WTC11 (cell line): ENCODE measurements around the gene CHST15. TPM values are rescaled to one million over a fixed set of nuclear protein-coding genes. Genes with fewer than 3 reads are reported as not detected.
A peak's percentile ranks its signal among the peaks of the same experiment; 100 is the strongest.

Source experiments
- ATAC-seq: fragments of 200-7000 bp; cut with Tn5 transposase; 2 replicates; pipeline ENCODE4 v1.10.0; 2021; ENCODE audit warnings: mild to moderate bottlenecking, moderate library complexity
- CTCF ChIA-PET: fragments of 300-600 bp; sonication (Branson Sonifier 250); formaldehyde crosslinking; loops from one replicate; lab custom pipeline; 2021; ENCODE audit warnings: antibody characterized with exemption; lab: Charles Lee
- POLR2A ChIA-PET: fragments of 350-600 bp; sonication (Branson Sonifier 250); formaldehyde crosslinking; loops from one replicate; lab custom pipeline; 2021; ENCODE audit warnings: antibody characterized with exemption; lab: Charles Lee
- DNase-seq: peaks from one replicate; pipeline ENCODE4 v3.0.0; 2021; ENCODE audit warnings: low spot score
- H3K27ac Mint-ChIP-seq: 2 replicates; pipeline ENCODE4 v1.8.0; 2021; ENCODE audit warnings: mixed read lengths
- H3K27me3 Mint-ChIP-seq: 2 replicates; pipeline ENCODE4 v1.8.0; 2021; ENCODE audit warnings: low read depth, mild to moderate bottlenecking, moderate library complexity, mixed read lengths
- H3K36me3 Mint-ChIP-seq: 2 replicates; pipeline ENCODE4 v1.8.0; 2021; ENCODE audit warnings: mixed read lengths
- H3K4me1 Mint-ChIP-seq: 2 replicates; pipeline ENCODE4 v1.8.0; 2022; ENCODE audit warnings: mixed read lengths
- H3K4me3 Mint-ChIP-seq: 2 replicates; pipeline ENCODE4 v1.8.0; 2021; ENCODE audit warnings: mild to moderate bottlenecking, moderate library complexity, mixed read lengths
- H3K9me3 Mint-ChIP-seq: 2 replicates; pipeline ENCODE4 v1.8.0; 2021; ENCODE audit warnings: mixed read lengths
- CREB1 ChIP-seq: sonication (generic); formaldehyde crosslinking; IDR thresholded peaks from 2 replicates; pipeline ENCODE4 v1.8.0; 2023; ENCODE audit warnings: mild to moderate bottlenecking, missing genetic modification reagents
- FOXK1 ChIP-seq: sonication (generic); formaldehyde crosslinking; IDR thresholded peaks from 2 replicates; pipeline ENCODE4 v1.8.0; 2022; ENCODE audit warnings: mild to moderate bottlenecking, moderate library complexity, missing genetic modification reagents
- FOXP4 ChIP-seq: sonication (generic); formaldehyde crosslinking; IDR thresholded peaks from 2 replicates; pipeline ENCODE4 v1.8.0; 2022; ENCODE audit warnings: mild to moderate bottlenecking, missing genetic modification reagents
- NR3C1 ChIP-seq: sonication (generic); formaldehyde crosslinking; conservative IDR thresholded peaks from 2 replicates; pipeline ENCODE4 v1.8.1; 2023; ENCODE audit warnings: low read depth, mild to moderate bottlenecking, missing genetic modification reagents
- PRDM15 ChIP-seq: sonication (generic); formaldehyde crosslinking; IDR thresholded peaks from 2 replicates; pipeline ENCODE4 v1.8.0; 2022; ENCODE audit warnings: missing genetic modification reagents
- RELA ChIP-seq: sonication (generic); formaldehyde crosslinking; IDR thresholded peaks from 2 replicates; pipeline ENCODE4 v1.8.1; 2022; ENCODE audit warnings: missing genetic modification reagents, mild to moderate bottlenecking, borderline replicate concordance
- RORB ChIP-seq: fragments of 250-450 bp; sonication (Bioruptor Pico); IDR thresholded peaks from 2 replicates; pipeline ENCODE4 v1.9.0; 2021; ENCODE audit warnings: mild to moderate bottlenecking
- SMAD4 ChIP-seq: sonication (generic); formaldehyde crosslinking; IDR thresholded peaks from 2 replicates; pipeline ENCODE4 v1.8.0; 2022; ENCODE audit warnings: mild to moderate bottlenecking, missing genetic modification reagents
- SP1 ChIP-seq: sonication (generic); formaldehyde crosslinking; conservative IDR thresholded peaks from 2 replicates; pipeline ENCODE4 v1.8.1; 2022; ENCODE audit warnings: missing genetic modification reagents
- ZBTB43 ChIP-seq: sonication (generic); formaldehyde crosslinking; IDR thresholded peaks from 2 replicates; pipeline ENCODE4 v1.8.1; 2023; ENCODE audit warnings: mild to moderate bottlenecking, missing genetic modification reagents
- ZNF281 ChIP-seq: sonication (generic); formaldehyde crosslinking; IDR thresholded peaks from 2 replicates; pipeline ENCODE4 v1.8.0; 2023; ENCODE audit warnings: mild to moderate bottlenecking, missing genetic modification reagents
- ZNF425 ChIP-seq: fragments of 250-450 bp; sonication (Bioruptor Pico); conservative IDR thresholded peaks from 2 replicates; pipeline ENCODE4 v1.9.0; 2021; ENCODE audit warnings: mild to moderate bottlenecking
- total RNA-seq: library from RNA; stranded (reverse); gene quantifications from 3 replicates; pipeline ENCODE4 v1.2.3, GENCODE V29; 2021
- TF ChIP-seq, protein P1 (sequence below): sonication (generic); formaldehyde crosslinking; IDR thresholded peaks from 2 replicates; pipeline ENCODE4 v1.8.0; 2023; ENCODE audit warnings: missing genetic modification reagents, mild to moderate bottlenecking, borderline replicate concordance
- TF ChIP-seq, protein P2 (sequence below): fragments of 250-450 bp; sonication (Bioruptor Pico); IDR thresholded peaks from 2 replicates; pipeline ENCODE4 v1.9.0; 2021; ENCODE audit warnings: moderate library complexity, mild to moderate bottlenecking, inconsistent platforms, borderline replicate concordance

CHST15 gene
- total RNA-seq, 1 experiment from 2014 or later: 10.7 TPM

- peaks cover 61% of the 10 kb centered on the region for H3K4me1 Mint-ChIP-seq
- no peaks in the 10 kb centered on the region for H3K27me3 Mint-ChIP-seq
- H3K9me3 Mint-ChIP-seq: no peaks in the 10 kb centered on the region
- H3K27ac Mint-ChIP-seq: peak overlapping the region; percentile 79
- H3K4me3 Mint-ChIP-seq: peak overlapping the region; percentile 21
- CTCF ChIA-PET: interaction anchor here (0.7 to 3.0 kb wide), 8 partner anchors 9 to 72 kb away, joined by 3 to 18 read pairs (median 6); no protein-coding TSS in a partner anchor
- POLR2A ChIA-PET: interaction anchor here (1.2 kb wide), 1 partner anchor 152 kb away, joined by 3 read pairs; no protein-coding TSS in a partner anchor
- H3K36me3 Mint-ChIP-seq: no peaks in the 10 kb centered on the region
- no peak for ATAC-seq
- no peak for DNase-seq
- no peak for TF ChIP-seq RELA
- no peak for TF ChIP-seq NR3C1 (CRISPR knock-in tag)
- TF ChIP-seq RORB (CRISPR knock-in tag): no peak
- no peak for TF ChIP-seq FOXK1
- TF ChIP-seq CREB1 (CRISPR knock-in tag): no peak
- TF ChIP-seq, protein P1, sequence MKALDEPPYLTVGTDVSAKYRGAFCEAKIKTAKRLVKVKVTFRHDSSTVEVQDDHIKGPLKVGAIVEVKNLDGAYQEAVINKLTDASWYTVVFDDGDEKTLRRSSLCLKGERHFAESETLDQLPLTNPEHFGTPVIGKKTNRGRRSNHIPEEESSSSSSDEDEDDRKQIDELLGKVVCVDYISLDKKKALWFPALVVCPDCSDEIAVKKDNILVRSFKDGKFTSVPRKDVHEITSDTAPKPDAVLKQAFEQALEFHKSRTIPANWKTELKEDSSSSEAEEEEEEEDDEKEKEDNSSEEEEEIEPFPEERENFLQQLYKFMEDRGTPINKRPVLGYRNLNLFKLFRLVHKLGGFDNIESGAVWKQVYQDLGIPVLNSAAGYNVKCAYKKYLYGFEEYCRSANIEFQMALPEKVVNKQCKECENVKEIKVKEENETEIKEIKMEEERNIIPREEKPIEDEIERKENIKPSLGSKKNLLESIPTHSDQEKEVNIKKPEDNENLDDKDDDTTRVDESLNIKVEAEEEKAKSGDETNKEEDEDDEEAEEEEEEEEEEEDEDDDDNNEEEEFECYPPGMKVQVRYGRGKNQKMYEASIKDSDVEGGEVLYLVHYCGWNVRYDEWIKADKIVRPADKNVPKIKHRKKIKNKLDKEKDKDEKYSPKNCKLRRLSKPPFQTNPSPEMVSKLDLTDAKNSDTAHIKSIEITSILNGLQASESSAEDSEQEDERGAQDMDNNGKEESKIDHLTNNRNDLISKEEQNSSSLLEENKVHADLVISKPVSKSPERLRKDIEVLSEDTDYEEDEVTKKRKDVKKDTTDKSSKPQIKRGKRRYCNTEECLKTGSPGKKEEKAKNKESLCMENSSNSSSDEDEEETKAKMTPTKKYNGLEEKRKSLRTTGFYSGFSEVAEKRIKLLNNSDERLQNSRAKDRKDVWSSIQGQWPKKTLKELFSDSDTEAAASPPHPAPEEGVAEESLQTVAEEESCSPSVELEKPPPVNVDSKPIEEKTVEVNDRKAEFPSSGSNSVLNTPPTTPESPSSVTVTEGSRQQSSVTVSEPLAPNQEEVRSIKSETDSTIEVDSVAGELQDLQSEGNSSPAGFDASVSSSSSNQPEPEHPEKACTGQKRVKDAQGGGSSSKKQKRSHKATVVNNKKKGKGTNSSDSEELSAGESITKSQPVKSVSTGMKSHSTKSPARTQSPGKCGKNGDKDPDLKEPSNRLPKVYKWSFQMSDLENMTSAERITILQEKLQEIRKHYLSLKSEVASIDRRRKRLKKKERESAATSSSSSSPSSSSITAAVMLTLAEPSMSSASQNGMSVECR (CRISPR knock-in tag): no peak
- TF ChIP-seq FOXP4 (CRISPR knock-in tag): no peak
- no peak for TF ChIP-seq ZBTB43 (CRISPR knock-in tag)
- no peak for TF ChIP-seq PRDM15 (CRISPR knock-in tag)
- TF ChIP-seq ZNF281 (CRISPR knock-in tag): no peak
- no peak for TF ChIP-seq SP1 (CRISPR knock-in tag)
- no peak for TF ChIP-seq SMAD4 (CRISPR knock-in tag)
- TF ChIP-seq, protein P2, sequence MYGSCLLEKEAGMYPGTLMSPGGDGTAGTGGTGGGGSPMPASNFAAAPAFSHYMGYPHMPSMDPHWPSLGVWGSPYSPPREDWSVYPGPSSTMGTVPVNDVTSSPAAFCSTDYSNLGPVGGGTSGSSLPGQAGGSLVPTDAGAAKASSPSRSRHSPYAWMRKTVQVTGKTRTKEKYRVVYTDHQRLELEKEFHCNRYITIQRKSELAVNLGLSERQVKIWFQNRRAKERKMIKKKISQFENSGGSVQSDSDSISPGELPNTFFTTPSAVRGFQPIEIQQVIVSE (CRISPR knock-in tag): no peak
- TF ChIP-seq ZNF425: no peak
These were observed 27.2 kb downstream of the CHST15 start for GRCh38 chr10:124066126-124066700.
